Activated naive CD4-positive, alpha-beta T cell treated with anti-CD3 and anti-CD28 coated beads, Interleukin-2, amount 10 ng/mL, durations not matched to agents 7 days and 5 days (primary cell): ENCODE measurements around the gene NUDT8.
"Not testable (repeated sequence)": the region's sequence is repeated elsewhere in the genome, so short reads cannot be mapped to it uniquely, and the experiment has no call there.

Source experiments
- CTCF ChIA-PET: fragments of 350-600 bp; sonication (Branson Sonifier 250); formaldehyde crosslinking; loops from one replicate; lab custom pipeline; 2021; ENCODE audit warnings: antibody characterized with exemption; lab: Charles Lee
- DNase-seq: peaks from one replicate; pipeline ENCODE4 v3.0.0-alpha.2; 2020
- H3K27ac Mint-ChIP-seq: one replicate; pipeline ENCODE4 v1.8.0; 2021; ENCODE audit warnings: mild to moderate bottlenecking, moderate library complexity, mixed read lengths
- H3K27me3 Mint-ChIP-seq: one replicate; pipeline ENCODE4 v1.8.0; 2021; ENCODE audit warnings: mild to moderate bottlenecking, mixed read lengths
- H3K36me3 Mint-ChIP-seq: one replicate; pipeline ENCODE4 v1.8.0; 2021; ENCODE audit warnings: mixed read lengths
- H3K4me1 Mint-ChIP-seq: one replicate; pipeline ENCODE4 v1.8.0; 2021; ENCODE audit warnings: mixed read lengths
- H3K4me3 Mint-ChIP-seq: one replicate; pipeline ENCODE4 v1.8.0; 2021; ENCODE audit warnings: mild to moderate bottlenecking, moderate library complexity, mixed read lengths
- H3K9me3 Mint-ChIP-seq: one replicate; pipeline ENCODE4 v1.8.0; 2021; ENCODE audit warnings: mixed read lengths

Gene NUDT8

DNA sequence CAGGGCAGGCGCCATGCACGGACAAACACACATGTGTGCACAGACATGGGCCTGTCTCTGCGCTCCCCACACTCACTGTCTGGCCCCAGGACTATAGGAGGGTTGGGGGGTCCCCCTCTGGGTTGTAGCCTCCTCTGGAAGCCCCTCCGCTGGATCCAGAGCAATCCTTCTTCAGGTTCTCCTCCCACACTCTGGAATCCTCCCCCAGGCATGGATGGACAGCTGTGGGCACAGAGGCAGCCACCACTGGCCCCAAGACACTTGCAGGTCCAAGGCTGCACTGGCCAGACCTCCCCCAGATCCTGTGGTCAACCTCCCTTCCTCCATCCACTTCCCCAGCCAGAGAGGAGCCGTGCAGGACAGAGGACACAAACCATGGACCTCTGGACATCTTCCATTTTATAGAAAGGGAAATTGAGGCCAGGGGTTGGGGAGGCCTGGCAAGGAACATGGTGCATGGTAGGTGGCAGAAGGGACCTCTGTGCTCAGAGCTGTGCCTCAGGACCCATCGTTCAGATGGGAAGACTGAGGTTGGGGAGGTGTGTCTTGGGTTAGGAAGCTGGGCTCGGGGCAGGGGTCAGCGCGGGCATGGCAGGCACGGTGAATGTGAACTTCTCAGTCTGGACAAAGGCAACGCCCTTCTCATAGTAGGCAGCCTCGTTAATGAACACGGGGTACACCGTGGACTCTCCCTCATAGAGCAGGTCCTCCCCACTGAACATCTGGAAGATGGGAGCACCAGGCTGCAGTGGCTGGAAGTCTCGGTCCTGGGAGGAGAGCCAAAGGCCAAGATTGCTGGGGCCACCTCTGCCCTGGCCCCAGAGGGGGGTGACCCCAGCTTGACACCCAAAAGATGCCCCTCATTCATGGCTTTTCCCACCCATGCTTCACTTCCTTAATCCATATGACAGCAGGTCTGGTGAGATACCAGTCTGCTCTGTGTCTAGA lies 12.7 kb upstream of the NUDT8 start:
- DNase-seq: peak; percentile 14
- Mint-ChIP-seq H3K36me3 (no peaks in the 10 kb centered on the region), H3K9me3 (peaks cover 3% of the 10 kb centered on the region), H3K27ac (no peak overlapping the region), H3K4me1 (peaks cover 19% of the 10 kb centered on the region), H3K27me3 (peaks cover 40% of the 10 kb centered on the region), H3K4me3 (no peak overlapping the region)
- CTCF ChIA-PET: interaction anchor here (11.6 kb wide), 1 partner anchor 13 kb away, joined by 91 read pairs; the partner anchor contains the start of gene NUDT8

DNA sequence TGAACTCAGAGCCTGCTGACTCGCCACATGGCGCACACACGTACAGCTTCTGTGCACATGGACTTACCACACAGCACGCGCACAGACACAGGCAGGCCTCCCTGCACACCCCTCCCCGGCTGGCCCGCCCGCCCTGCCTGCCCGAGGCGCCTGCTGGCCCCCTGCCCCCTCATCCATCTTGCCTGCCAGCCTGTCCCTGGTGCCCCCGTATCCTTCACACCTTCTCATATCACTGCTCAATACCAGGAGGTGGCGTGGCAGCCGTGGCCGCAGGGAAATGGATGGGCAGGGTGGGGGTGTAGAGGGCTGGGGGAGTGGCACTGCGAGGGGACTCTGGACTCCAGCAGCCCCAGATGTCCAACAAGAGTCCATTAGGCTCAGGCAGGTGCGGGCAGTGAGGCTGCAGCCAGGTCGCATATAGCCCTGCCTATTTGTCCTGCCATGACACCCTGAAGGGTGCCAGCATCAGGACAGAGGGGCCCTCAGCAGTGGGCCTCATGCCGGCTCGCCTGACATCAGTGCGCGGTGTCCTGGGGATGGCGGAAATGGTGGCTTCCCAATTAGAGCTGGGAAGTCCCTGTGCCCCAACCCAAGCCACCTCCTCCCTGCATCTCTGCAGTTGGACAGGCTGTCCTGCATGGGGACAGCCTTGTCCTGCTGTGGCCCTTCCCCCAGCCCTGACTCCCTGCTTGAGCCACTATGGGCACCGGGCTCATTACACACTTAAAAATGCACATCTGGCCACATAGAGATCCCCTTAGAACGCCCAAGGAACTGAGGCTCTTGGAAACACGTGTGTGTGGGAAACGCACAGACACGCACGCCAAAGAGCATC lies 11.8 kb upstream of the NUDT8 start:
- Mint-ChIP-seq H3K4me3 (no peak overlapping the region), H3K9me3 (peaks cover 3% of the 10 kb centered on the region), H3K27ac (no peak overlapping the region), H3K36me3 (no peaks in the 10 kb centered on the region), H3K27me3 (peaks cover 31% of the 10 kb centered on the region), H3K4me1 (peaks cover 18% of the 10 kb centered on the region)
- CTCF ChIA-PET: interaction anchor here (11.6 kb wide), 1 partner anchor 12 kb away, joined by 91 read pairs; the partner anchor contains the start of gene NUDT8
- peak; percentile 6 for DNase-seq

DNA sequence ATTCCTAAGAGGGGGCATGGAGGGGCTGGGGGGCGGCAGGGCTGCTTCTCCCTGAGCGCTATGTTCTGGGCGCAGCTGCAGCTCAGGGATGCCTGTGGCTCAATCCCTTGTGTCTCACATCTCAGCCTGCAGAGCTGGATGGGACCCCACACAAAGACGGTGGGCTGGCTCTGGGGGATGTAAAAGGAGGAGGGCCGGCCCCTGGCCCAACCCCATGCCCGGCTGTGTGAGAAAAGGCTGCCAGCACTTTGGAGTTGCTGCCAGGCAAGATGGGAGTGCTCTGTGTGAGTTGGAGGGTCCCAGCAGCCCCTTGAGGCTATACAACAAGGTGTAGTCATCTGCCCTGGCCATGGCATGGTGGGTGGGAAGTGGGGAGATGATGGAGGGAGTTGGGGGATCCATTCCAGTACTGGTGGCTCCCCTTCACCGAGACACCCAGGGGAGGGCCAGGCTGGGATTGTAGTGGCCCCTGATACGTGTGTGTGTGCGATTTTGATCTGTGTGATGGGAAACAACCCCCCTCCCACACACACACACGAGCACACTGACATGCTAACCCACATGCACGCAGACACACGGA lies 11.1 kb upstream of the NUDT8 start:
- Mint-ChIP-seq H3K4me3 (no peak overlapping the region), H3K9me3 (peaks cover 3% of the 10 kb centered on the region), H3K27me3 (peaks cover 30% of the 10 kb centered on the region), H3K27ac (no peak overlapping the region), H3K4me1 (peaks cover 11% of the 10 kb centered on the region), H3K36me3 (no peaks in the 10 kb centered on the region)
- peak; percentile 17 for DNase-seq
- CTCF ChIA-PET: interaction anchor here (0.7 kb wide), 1 partner anchor 11 kb away, joined by 3 read pairs; the partner anchor contains the start of gene NUDT8

DNA sequence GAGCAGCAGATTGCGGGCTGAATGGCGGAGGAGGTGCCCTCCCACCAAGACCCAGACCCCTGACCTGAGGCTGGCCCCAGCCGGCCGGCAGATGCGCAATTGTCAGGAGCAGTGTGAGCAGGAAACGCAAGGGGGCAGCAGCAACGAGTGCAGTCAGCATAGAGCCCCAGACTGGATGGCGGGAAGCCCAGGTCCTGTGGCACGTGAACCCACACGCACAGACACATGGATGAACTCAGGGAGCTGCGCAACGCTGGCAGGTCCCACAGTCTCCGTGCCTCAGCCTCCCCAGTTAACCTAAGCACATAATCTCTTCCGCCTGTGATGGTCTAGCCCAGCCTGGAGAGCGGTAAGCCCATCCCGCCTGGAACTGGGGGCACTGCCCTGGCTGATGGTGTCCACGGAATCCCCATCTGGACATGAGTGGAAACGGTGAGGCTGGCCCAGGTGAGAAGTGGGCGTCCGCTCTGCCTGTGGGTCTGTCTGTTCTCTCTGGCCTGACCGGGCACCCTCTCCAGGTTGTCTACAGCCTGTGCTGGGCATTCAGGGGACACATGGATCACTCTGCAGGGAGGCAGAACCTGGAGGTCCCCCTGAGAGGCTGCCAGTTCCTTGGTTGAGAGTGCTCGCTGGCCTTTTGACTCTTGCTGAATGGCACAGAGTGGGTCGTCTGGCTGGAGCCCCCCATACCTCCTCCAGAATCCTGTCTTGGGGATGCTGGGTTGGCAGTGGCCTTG lies 10.5 kb upstream of the NUDT8 start:
- CTCF ChIA-PET: interaction anchor here (0.7 kb wide), 1 partner anchor 11 kb away, joined by 3 read pairs; the partner anchor contains the start of gene NUDT8

GRCh38 chr11:67639438-67639859 lies 9.7 kb upstream of the NUDT8 start, which contains the start of gene TBX10:
Gene TBX10 (minus strand): TSS chr11:67639763. CDS start chr11:67639472, 291 bp downstream.
- Mint-ChIP-seq H3K27me3 (peaks cover 36% of the 10 kb centered on the region), H3K27ac (no peak within 1 kb of the TSS), H3K9me3 (peaks cover 3% of the 10 kb centered on the region), H3K4me3 (no peak within 1 kb of the TSS), H3K4me1 (peaks cover 8% of the 10 kb centered on the region), H3K36me3 (no peaks in the 10 kb centered on the region)
- CTCF ChIA-PET: interaction anchor here (1.8 kb wide), 1 partner anchor 8 kb away, joined by 6 read pairs; no protein-coding TSS in a partner anchor
- peak; percentile 18 for DNase-seq

More for the DNA sequence above, 10.5 kb upstream of the NUDT8 start:
- DNase-seq: peak; percentile 70
- Mint-ChIP-seq H3K4me1 (peaks cover 8% of the 10 kb centered on the region), H3K27me3 (peaks cover 32% of the 10 kb centered on the region), H3K27ac (no peak overlapping the region), H3K9me3 (peaks cover 3% of the 10 kb centered on the region), H3K4me3 (no peak overlapping the region), H3K36me3 (no peaks in the 10 kb centered on the region)

GRCh38 chr11:67638535-67639437 lies 9.0 kb upstream of the NUDT8 start:
- no peak overlapping the region for H3K27ac Mint-ChIP-seq
- H3K9me3 Mint-ChIP-seq: no peaks in the 10 kb centered on the region
- peaks cover 8% of the 10 kb centered on the region for H3K4me1 Mint-ChIP-seq
- H3K27me3 Mint-ChIP-seq: peaks cover 36% of the 10 kb centered on the region
- no peak overlapping the region for H3K4me3 Mint-ChIP-seq
- H3K36me3 Mint-ChIP-seq: no peaks in the 10 kb centered on the region
- DNase-seq: peak; percentile 11
- CTCF ChIA-PET: interaction anchor here (0.9 to 1.8 kb wide), 3 partner anchors 7 to 11 kb away, joined by 3 to 6 read pairs (median 4); no protein-coding TSS in a partner anchor

DNA sequence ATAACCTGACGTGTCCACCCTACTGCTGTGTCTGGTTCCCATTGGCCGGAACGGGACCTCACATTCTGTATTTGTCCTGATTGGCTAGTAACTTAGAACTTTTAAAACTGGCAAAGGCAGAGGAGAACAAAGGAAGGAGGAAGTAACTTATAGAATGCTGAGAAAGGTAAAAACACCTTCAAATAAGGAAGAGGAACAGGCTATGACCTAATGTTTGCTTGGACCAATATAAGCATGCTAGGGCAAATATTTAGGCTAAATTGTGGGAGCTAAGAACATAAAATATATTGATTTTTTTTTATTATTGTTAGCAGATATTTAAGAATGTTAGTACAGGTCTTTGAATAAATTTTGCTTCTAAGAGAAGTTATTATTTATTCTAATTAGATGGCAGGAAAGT lies 7.7 kb upstream of the NUDT8 start:
- H3K9me3 Mint-ChIP-seq, H3K36me3 Mint-ChIP-seq, H3K4me1 Mint-ChIP-seq, DNase-seq, H3K4me3 Mint-ChIP-seq, H3K27ac Mint-ChIP-seq: not testable (repeated sequence)
- H3K27me3 Mint-ChIP-seq: peaks cover 37% of the 10 kb centered on the region
- CTCF ChIA-PET: interaction anchor here (0.9 to 1.1 kb wide), 2 partner anchors 9 to 10 kb away, joined by 3 to 4 read pairs; no protein-coding TSS in a partner anchor

DNA sequence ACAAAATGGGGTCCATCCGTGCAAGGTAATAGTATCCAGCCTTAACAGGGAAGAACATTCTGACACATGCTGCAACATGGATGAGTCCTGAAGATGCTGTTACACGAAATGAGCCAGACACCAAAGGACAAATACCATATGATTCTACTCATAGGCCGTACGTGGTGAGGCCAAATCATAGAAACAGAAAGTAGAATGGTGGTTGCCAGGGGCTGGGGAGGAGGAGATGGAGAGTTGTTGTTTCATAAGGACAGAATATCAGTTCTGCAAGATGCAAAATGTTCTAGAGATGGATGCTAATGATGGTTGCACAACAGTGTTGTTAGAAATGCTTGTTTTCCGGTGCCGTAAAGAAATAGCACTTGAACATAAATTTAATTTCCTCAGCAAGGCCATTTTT lies 7.2 kb upstream of the NUDT8 start:
- CTCF ChIA-PET: interaction anchor here (1.1 kb wide), 2 partner anchors 10 to 23 kb away, joined by 3 to 4 read pairs; no protein-coding TSS in a partner anchor
- Mint-ChIP-seq H3K4me1 (peaks cover 8% of the 10 kb centered on the region), H3K9me3 (no peaks in the 10 kb centered on the region), H3K27ac (no peak overlapping the region), H3K27me3 (peaks cover 37% of the 10 kb centered on the region), H3K36me3 (no peaks in the 10 kb centered on the region), H3K4me3 (no peak overlapping the region)
- peak; percentile 16 for DNase-seq

- DNase-seq: peak; percentile 11
- no peak overlapping the region for H3K4me3 Mint-ChIP-seq
- CTCF ChIA-PET: no interaction called here
Observed at GRCh38 chr11:67635231-67635521, 5.4 kb upstream of the NUDT8 start.

DNA sequence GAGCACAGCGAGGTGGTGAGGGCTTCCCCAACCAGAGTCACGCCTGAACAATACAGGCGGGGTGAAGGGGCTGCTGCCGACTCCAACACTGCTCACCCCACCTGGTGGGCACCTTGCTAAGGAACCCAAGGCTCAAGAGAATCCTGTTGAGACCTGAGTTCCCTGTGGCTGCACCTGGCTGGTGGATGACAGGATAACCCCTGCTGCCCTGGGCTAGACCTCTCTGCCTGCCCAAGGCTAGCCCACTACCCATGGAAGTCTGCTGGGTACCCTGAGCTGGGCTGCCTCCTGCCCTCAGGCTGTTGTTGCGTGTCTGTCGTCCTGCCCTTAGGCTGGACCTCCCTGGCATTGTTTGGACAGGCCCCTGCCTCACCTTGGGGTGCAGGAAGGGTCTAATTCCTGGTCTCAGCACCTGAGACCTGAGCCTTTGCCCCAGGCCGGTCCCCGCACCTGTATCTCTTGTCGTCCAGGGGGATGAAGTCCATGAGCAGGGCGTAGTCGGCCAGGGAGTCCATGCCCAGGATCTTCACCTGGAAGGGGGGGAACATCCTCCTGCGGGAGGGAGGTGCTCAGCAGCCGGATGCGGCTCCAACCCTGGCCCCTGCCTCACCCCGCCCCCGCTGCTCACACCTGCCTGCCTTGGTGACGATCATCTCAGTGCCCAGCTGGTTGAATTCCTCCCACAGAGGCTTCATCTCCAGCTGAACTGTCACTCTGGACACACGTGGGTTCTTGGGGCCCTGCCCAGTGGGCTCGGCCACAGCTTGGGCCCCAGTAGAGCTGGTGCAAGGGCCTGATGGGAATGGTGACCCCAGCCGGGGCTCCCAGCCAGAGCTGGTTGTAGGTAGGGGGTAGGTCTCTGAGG lies 4.9 kb upstream of the NUDT8 start:
- Mint-ChIP-seq H3K27ac (no peak overlapping the region), H3K9me3 (no peaks in the 10 kb centered on the region), H3K36me3 (no peaks in the 10 kb centered on the region), H3K4me3 (no peak overlapping the region), H3K27me3 (peaks cover 29% of the 10 kb centered on the region), H3K4me1 (peaks cover 16% of the 10 kb centered on the region)
- CTCF ChIA-PET: interaction anchor here (1.2 kb wide), 1 partner anchor 23 kb away, joined by 3 read pairs; no protein-coding TSS in a partner anchor
- peak; percentile 8 for DNase-seq

More at GRCh38 chr11:67635231-67635521, 5.4 kb upstream of the NUDT8 start:
- Mint-ChIP-seq H3K27ac (no peak overlapping the region), H3K36me3 (no peaks in the 10 kb centered on the region), H3K27me3 (peaks cover 35% of the 10 kb centered on the region), H3K9me3 (no peaks in the 10 kb centered on the region), H3K4me1 (peaks cover 16% of the 10 kb centered on the region)

DNA sequence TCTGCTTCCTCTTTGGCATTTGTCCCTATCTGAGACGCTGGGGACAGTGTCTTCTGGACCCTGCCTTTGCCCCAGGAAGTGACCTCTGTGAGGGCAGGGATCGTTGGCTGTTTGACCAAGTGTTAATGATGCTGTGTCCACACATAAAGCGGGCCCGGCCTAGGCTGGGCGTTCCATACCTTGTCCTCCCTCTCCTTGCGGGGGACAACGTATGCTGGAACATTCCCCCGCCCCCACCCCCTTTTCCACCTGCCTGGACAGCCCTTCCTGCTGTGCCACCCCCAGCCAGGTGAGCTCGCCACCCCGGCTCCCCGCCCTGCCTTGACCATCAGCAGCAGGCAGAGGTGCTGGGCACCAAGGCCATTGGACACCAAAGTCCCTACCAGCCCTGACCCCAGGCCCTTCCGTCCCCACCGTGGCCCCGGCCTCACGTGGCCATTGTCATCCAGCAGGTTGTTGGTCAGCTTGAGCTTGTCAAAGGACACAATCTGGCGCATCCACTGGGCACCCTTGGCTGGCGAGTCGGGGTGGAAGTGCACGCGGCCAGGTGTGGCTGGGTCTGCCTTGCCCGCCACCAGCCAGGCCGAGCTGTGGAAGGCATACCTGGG lies 4.1 kb upstream of the NUDT8 start:
- CTCF ChIA-PET: interaction anchor here (1.2 to 8.0 kb wide), 2 partner anchors 13 to 24 kb away, joined by 3 to 91 read pairs; partner anchors contain the start of gene ACY3
- peak; percentile 15 for DNase-seq
- H3K27me3 Mint-ChIP-seq: peaks cover 26% of the 10 kb centered on the region
- no peaks in the 10 kb centered on the region for H3K9me3 Mint-ChIP-seq
- H3K4me1 Mint-ChIP-seq: peaks cover 19% of the 10 kb centered on the region
- H3K4me3 Mint-ChIP-seq: no peak overlapping the region
- no peaks in the 10 kb centered on the region for H3K36me3 Mint-ChIP-seq
- H3K27ac Mint-ChIP-seq: no peak overlapping the region
